GM18909 (cell line): Measurements from ENCODE around the gene PRKX.
"Not testable (repeated sequence)": the region's sequence is repeated elsewhere in the genome, so short reads cannot be mapped to it uniquely, and the experiment has no call there.

ENCODE experiments used
- ATAC-seq: cut with Tn5 transposase; IDR thresholded peaks from one replicate; pipeline ENCODE4 v1.9.1; 2021; ENCODE audit warnings: mild to moderate bottlenecking; ENCODE audit not compliant: unreplicated experiment, poor library complexity

PRKX gene

GRCh38 chrX:3585719-3586118, 127.7 kb downstream of the PRKX start:
- no peak for ATAC-seq

- ATAC-seq: no peak
These were observed 128.9 kb downstream of the PRKX start for GRCh38 chrX:3584415-3584996.

GRCh38 chrX:3582451-3582850, 131.0 kb downstream of the PRKX start:
- no peak for ATAC-seq

GRCh38 chrX:3581609-3582108, 131.8 kb downstream of the PRKX start:
- no peak for ATAC-seq

GRCh38 chrX:3577551-3577950, 135.9 kb downstream of the PRKX start:
- no peak for ATAC-seq

- ATAC-seq: no peak
These were observed 136.5 kb downstream of the PRKX start for GRCh38 chrX:3576886-3577501.

GRCh38 chrX:3567686-3568085, 145.8 kb downstream of the PRKX start:
- no peak for ATAC-seq

GRCh38 chrX:3563451-3563850, 150.0 kb downstream of the PRKX start:
- no peak for ATAC-seq

- ATAC-seq: not testable (repeated sequence)
These were observed 153.4 kb downstream of the PRKX start for GRCh38 chrX:3560010-3560409.
